ENCODE data around the gene TBC1D4. TPM values are rescaled to one million over a fixed set of nuclear protein-coding genes. Genes with fewer than 3 reads are reported as not detected.

The TBC1D4 gene
- polyA plus RNA-seq, 1 experiment = 8.0 TPM

DNA sequence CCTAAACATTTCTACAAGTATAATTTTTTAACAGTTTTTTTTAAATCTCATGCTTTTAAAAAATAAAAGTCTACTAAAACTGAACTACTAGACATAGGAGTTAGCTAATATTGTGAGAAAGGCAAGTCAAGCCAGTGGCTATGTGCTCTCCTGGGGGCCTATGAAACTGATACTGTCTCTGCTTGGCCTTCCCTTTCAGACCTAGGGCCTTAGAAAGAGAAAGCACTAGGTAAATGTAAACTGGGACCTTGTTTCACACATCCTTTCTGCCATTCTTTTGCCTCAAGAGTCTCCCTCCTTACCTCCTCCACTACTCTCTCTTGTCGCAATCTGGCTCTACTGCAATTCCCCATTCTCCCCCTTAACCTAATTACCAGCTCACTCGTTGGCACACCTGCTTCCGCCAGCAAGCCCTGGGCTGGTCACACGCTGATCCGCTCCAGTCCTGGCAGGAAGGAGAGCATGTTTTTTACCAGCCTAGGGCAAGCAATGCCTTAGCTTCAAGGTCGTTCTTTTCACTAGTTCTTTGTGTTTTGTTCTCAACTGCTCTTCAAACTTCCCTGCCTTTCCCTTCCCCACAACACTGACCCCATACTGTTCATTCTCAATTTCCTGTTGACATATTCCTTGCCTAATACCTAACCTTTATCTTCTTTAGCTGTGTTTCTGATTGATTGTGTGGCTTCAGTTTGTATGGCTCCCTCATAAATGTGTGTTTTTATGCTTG lies 23.1 kb downstream of the TBC1D4 start:
- no peaks in the 10 kb centered on the region for H3K9me3 ChIP-seq (ENCODE audit: control insufficient read depth, insufficient read depth, low read length)
- POLR2A ChIA-PET = no interaction called here
- H3K27me3 ChIP-seq (ENCODE audit: control insufficient read depth, insufficient read depth, low read length) = no peaks in the 10 kb centered on the region
- H3K4me3 ChIP-seq (ENCODE audit: low read depth, low read length) = no peak overlapping the region
- CTCF ChIA-PET = interaction anchor here (0.9 kb wide), 1 partner anchor 23 kb away, joined by 3 read pairs; the partner anchor contains the start of gene TBC1D4
- H3K27ac ChIP-seq (ENCODE audit: low read depth, low read length) = no peak overlapping the region
- TF ChIP-seq, protein P1, sequence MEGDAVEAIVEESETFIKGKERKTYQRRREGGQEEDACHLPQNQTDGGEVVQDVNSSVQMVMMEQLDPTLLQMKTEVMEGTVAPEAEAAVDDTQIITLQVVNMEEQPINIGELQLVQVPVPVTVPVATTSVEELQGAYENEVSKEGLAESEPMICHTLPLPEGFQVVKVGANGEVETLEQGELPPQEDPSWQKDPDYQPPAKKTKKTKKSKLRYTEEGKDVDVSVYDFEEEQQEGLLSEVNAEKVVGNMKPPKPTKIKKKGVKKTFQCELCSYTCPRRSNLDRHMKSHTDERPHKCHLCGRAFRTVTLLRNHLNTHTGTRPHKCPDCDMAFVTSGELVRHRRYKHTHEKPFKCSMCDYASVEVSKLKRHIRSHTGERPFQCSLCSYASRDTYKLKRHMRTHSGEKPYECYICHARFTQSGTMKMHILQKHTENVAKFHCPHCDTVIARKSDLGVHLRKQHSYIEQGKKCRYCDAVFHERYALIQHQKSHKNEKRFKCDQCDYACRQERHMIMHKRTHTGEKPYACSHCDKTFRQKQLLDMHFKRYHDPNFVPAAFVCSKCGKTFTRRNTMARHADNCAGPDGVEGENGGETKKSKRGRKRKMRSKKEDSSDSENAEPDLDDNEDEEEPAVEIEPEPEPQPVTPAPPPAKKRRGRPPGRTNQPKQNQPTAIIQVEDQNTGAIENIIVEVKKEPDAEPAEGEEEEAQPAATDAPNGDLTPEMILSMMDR (IDR thresholded peaks at IDR 0.05; ENCODE audit: low read depth, low read length) = no peak
- DNase-seq (ENCODE audit: low read depth, low spot score) = no peak

DNA sequence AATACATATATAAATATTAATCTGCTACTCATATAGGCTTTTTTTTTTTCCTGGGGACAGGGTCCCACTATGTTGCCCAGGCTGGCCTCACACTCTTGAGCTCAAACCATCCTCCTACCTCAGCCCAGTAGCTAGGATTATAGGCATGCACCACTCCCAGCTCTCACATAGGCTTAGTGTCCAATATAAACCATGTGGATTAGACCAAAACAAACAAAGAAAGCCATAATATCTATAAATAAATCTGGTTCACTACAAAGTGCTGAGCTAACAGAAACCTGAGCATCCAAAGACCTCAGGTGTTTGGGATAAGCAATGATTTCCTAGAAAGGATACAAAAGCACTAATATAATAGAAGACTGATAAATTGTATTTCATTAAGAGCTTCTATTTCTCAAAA lies 26.0 kb downstream of the TBC1D4 start:
- TF ChIP-seq, protein P1 (IDR thresholded peaks at IDR 0.05; ENCODE audit: low read depth, low read length) = no peak
- Histone ChIP-seq H3K27me3 (ENCODE audit: control insufficient read depth, insufficient read depth, low read length) (no peaks in the 10 kb centered on the region), H3K27ac (ENCODE audit: low read depth, low read length) (no peak overlapping the region), H3K4me3 (ENCODE audit: low read depth, low read length) (no peak overlapping the region), H3K9me3 (ENCODE audit: control insufficient read depth, insufficient read depth, low read length) (no peaks in the 10 kb centered on the region)
- no peak for DNase-seq (ENCODE audit: low read depth, low spot score)
- POLR2A ChIA-PET = interaction anchor here (1.3 kb wide), 1 partner anchor 26 kb away, joined by 4 read pairs; the partner anchor contains the start of gene TBC1D4
- CTCF ChIA-PET = interaction anchor here (2.0 kb wide), 1 partner anchor 26 kb away, joined by 12 read pairs; the partner anchor contains the start of gene TBC1D4

DNA sequence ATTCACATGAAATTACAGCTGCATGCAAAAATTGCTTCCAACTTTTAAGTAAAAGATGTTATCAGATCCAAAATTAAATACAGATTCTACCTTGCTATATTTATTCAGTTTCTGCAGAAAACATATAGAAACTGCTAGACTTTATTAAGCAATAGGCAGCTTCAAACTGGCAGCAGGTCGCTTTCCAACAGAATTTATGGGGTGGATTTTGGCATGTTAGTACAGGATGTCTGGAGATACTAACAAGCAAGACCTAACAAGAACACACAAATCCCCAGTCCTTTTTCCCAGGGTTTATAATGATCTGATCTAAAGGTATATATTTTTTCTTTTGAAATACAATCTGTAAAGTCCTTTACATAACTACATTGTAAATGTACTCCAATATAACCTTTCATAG lies 27.5 kb downstream of the TBC1D4 start:
- POLR2A ChIA-PET = no interaction called here
- no peaks in the 10 kb centered on the region for H3K9me3 ChIP-seq (ENCODE audit: control insufficient read depth, insufficient read depth, low read length)
- TF ChIP-seq, protein P1 (IDR thresholded peaks at IDR 0.05; ENCODE audit: low read depth, low read length) = no peak
- H3K4me3 ChIP-seq (ENCODE audit: low read depth, low read length) = no peak overlapping the region
- no peak overlapping the region for H3K27ac ChIP-seq (ENCODE audit: low read depth, low read length)
- no peaks in the 10 kb centered on the region for H3K27me3 ChIP-seq (ENCODE audit: control insufficient read depth, insufficient read depth, low read length)
- CTCF ChIA-PET = interaction anchor here (2.0 kb wide), 1 partner anchor 27 kb away, joined by 12 read pairs; the partner anchor contains the start of gene TBC1D4
- DNase-seq (ENCODE audit: low read depth, low spot score) = no peak

DNA sequence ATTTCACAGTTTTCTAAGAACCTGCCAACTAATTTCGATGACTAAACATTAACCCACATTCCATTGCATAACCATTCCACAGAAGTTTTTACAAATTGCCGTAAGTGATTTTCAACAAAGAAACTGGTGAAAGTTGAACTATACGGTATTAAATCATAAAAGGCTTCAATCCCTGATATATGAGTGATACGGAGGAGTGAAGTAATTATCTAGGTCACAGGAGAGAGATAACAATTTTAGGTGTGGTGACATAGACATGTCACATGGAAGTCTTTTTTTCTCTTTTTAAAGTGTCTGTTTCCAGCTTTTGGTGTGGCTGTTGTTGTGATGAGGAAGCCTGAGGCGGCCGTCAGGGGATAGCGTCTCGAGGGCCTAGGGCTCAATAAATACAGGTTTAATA lies 29.4 kb downstream of the TBC1D4 start:
- Histone ChIP-seq H3K4me3 (ENCODE audit: low read depth, low read length) (no peak overlapping the region), H3K9me3 (ENCODE audit: control insufficient read depth, insufficient read depth, low read length) (no peaks in the 10 kb centered on the region), H3K27ac (ENCODE audit: low read depth, low read length) (no peak overlapping the region), H3K27me3 (ENCODE audit: control insufficient read depth, insufficient read depth, low read length) (no peaks in the 10 kb centered on the region)
- POLR2A ChIA-PET = no interaction called here
- CTCF ChIA-PET = interaction anchor here (1.0 kb wide), 1 partner anchor 30 kb away, joined by 4 read pairs; the partner anchor contains the start of gene TBC1D4
- TF ChIP-seq, protein P1 (IDR thresholded peaks at IDR 0.05; ENCODE audit: low read depth, low read length) = no peak
- DNase-seq (ENCODE audit: low read depth, low spot score) = no peak

DNA sequence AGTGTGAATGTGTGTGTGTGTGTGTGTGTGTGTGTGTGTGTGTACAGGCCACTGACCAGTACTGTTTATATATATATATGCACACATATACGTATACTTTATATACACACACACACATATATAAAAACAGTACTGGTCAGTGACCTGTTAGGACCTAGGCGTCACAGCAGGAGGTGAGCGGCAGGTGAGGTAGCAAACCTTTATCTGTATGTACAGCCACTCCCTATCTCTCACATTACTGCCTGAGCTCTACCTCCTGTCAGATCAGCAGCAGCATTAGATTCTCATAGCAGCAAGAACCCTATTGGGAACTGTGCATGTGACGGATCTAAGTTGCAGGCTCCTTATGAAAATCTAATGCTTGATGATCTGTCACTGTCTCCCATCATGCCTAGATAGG lies 34.5 kb downstream of the TBC1D4 start:
- ChIA-PET CTCF (no interaction called here), POLR2A (no interaction called here)
- no peak for DNase-seq (ENCODE audit: low read depth, low spot score)
- TF ChIP-seq, protein P1 (IDR thresholded peaks at IDR 0.05; ENCODE audit: low read depth, low read length) = no peak
- Histone ChIP-seq H3K27me3 (ENCODE audit: control insufficient read depth, insufficient read depth, low read length) (no peaks in the 10 kb centered on the region), H3K4me3 (ENCODE audit: low read depth, low read length) (no peak overlapping the region), H3K27ac (ENCODE audit: low read depth, low read length) (no peak overlapping the region), H3K9me3 (ENCODE audit: control insufficient read depth, insufficient read depth, low read length) (no peaks in the 10 kb centered on the region)
